ENCODE results near the gene SLC2A9. TPM values are rescaled to one million over a fixed set of nuclear protein-coding genes. Genes with fewer than 3 reads are reported as not detected.
A peak's percentile ranks its signal among the peaks of the same experiment; 100 is the strongest.

SLC2A9 gene
- total RNA-seq, 6 experiments from 2014 or later, result 16.1 to 25.0 (median 19.8) TPM

GRCh38 chr4:10034136-10034535 lies 12.8 kb upstream of the SLC2A9 start:
- no peak for ATAC-seq
- Histone ChIP-seq H3K36me3 (no peaks in the 10 kb centered on the region), H3K4me3 (no peak overlapping the region), H3K27me3 (no peaks in the 10 kb centered on the region), H3K4me1 (peaks cover 0 to 15% (median 1%) of the 10 kb centered on the region in 4 donors), H3K27ac (no peak overlapping the region), H3K9me3 (no peaks in the 10 kb centered on the region)
- DNase-seq, result no peak
- intact Hi-C loops (cut with DNase I), result no loop called here
- TF ChIP-seq, protein P1, sequence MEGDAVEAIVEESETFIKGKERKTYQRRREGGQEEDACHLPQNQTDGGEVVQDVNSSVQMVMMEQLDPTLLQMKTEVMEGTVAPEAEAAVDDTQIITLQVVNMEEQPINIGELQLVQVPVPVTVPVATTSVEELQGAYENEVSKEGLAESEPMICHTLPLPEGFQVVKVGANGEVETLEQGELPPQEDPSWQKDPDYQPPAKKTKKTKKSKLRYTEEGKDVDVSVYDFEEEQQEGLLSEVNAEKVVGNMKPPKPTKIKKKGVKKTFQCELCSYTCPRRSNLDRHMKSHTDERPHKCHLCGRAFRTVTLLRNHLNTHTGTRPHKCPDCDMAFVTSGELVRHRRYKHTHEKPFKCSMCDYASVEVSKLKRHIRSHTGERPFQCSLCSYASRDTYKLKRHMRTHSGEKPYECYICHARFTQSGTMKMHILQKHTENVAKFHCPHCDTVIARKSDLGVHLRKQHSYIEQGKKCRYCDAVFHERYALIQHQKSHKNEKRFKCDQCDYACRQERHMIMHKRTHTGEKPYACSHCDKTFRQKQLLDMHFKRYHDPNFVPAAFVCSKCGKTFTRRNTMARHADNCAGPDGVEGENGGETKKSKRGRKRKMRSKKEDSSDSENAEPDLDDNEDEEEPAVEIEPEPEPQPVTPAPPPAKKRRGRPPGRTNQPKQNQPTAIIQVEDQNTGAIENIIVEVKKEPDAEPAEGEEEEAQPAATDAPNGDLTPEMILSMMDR (IDR thresholded peaks at IDR 0.05), result no peak
- TF ChIP-seq POLR2A (IDR thresholded peaks at IDR 0.05), result no peak
- WGBS (ENCODE audit: insufficient coverage, low coverage, low lambda C conversion rate, missing lambda C conversion rate), result 88% methylated on average over 5 of the region's 10 CpGs

DNA sequence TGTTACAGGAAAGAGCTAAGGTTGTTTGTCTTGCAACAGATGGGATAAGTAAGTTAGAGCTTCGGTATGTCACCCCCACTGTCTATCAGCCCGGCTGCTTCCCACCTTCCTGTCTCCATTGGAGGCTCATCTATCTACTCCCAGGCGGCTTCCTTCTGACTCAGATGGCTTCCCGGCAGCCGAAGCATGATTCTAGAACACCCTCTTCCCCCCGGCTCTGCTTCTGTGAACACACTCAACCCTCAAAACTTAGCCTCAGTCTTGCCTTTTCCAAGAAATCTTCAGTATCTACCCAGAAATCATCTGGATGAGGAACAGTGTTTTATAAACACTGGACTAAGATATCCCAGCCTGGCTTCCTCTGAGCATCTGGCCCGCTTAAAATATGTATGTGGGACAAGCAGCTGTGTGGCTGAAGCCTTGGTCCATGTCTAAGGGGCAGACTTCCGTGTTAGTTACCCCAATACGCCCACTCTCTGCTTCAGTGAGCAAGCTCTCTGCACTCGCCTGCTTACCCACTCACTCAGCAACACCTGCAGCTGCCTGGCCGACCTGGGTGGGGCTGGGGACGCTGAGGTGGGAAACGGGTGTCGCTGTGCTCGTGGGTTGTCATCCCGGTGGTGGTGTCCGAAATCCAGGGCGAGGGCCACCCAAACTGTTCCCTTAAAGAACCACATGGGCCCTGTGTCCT lies 12.0 kb upstream of the SLC2A9 start:
- DNase-seq (no peak), ATAC-seq (peak; percentile 55 to 77 (median 65))
- Histone ChIP-seq H3K4me3 (no peak overlapping the region), H3K9me3 (no peaks in the 10 kb centered on the region), H3K27ac (peak overlapping the region; percentile 6 to 25 (median 15)), H3K4me1 (peaks cover 0 to 15% (median 1%) of the 10 kb centered on the region in 4 donors), H3K36me3 (no peaks in the 10 kb centered on the region), H3K27me3 (no peaks in the 10 kb centered on the region)
- intact Hi-C loops (cut with DNase I), result no loop called here
- WGBS (ENCODE audit: insufficient coverage, low coverage, low lambda C conversion rate, missing lambda C conversion rate), result 75% methylated on average over 2 of the region's 18 CpGs
- TF ChIP-seq, protein P1 (IDR thresholded peaks at IDR 0.05), result no peak
- no peak for TF ChIP-seq POLR2A (IDR thresholded peaks at IDR 0.05)

GRCh38 chr4:10032625-10033024 lies 11.3 kb upstream of the SLC2A9 start:
- ATAC-seq, result peak; percentile 60 to 83 (median 74)
- H3K27ac ChIP-seq, result peak overlapping the region in 2 of 3 donors; percentile 3 to 15
- no peaks in the 10 kb centered on the region for H3K9me3 ChIP-seq
- peak; percentile 38 to 62 (median 56) for DNase-seq
- no peak overlapping the region for H3K4me3 ChIP-seq
- 24% methylated on average over 6 of the region's 6 CpGs for WGBS (ENCODE audit: insufficient coverage, low coverage, low lambda C conversion rate, missing lambda C conversion rate)
- H3K27me3 ChIP-seq, result no peaks in the 10 kb centered on the region
- intact Hi-C loops (cut with DNase I), result no loop called here
- TF ChIP-seq POLR2A (IDR thresholded peaks at IDR 0.05), result no peak
- TF ChIP-seq, protein P1 (IDR thresholded peaks at IDR 0.05), result no peak
- H3K4me1 ChIP-seq, result peaks cover 0 to 15% (median 1%) of the 10 kb centered on the region in 4 donors
- H3K36me3 ChIP-seq, result no peaks in the 10 kb centered on the region

DNA sequence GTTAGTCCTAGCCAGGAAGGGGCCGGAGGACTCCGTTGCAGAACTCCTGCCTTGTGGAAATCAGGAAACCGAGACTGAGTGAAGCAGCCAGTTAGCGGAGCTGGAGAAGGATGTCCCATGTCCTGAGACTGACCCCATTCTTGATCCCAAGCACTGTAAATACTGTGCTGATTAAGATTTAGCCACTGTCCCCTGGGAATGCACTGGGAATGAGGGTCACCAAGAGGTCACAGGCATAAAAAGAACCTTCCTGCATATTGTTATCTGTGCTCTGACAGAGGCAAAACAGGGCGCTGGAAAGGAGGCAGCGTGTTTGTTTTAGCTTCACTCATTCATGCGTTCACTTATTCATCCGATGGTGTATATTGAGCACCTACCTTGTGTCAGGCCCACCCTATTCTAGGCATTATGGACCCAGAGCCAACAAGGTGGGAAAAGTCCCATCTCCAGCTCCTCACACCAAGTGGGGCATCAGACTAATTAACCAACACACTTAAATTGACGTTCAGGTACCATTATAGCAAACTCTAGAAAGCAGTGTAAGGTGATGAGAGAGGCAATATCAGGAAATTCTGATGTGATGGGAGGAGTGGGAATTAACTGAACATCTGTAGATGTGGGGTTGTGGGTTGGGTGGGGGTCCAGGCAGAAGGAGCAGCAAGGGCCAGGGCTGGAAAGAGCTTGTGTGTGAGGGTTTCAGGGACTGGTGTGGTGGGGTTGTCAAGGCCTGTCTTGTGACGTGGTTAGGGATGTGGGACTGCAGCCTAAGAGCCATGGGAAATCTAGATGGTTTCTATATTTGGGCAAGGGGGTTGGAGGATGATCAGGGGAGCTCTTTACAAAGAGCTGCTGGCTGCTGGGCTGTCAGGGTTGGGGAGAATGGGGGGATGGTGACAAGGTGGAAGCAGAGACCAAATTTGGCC lies 10.6 kb upstream of the SLC2A9 start:
- peak; percentile 38 to 71 (median 48) for ATAC-seq
- Histone ChIP-seq H3K27ac (peak overlapping the region in 2 of 3 donors; percentile 3 to 49), H3K4me3 (no peak overlapping the region), H3K27me3 (no peaks in the 10 kb centered on the region), H3K4me1 (peaks cover 0 to 15% (median 1%) of the 10 kb centered on the region in 4 donors), H3K36me3 (no peaks in the 10 kb centered on the region), H3K9me3 (no peaks in the 10 kb centered on the region)
- intact Hi-C loops (cut with DNase I), result no loop called here
- DNase-seq, result no peak
- TF ChIP-seq, protein P1 (IDR thresholded peaks at IDR 0.05), result no peak
- no peak for TF ChIP-seq POLR2A (IDR thresholded peaks at IDR 0.05)
- 61% methylated on average over 9 of the region's 10 CpGs for WGBS (ENCODE audit: insufficient coverage, low coverage, low lambda C conversion rate, missing lambda C conversion rate)
